ENCODE measurements around the gene CSNK1G2. TPM values are rescaled to one million over a fixed set of nuclear protein-coding genes. Genes with fewer than 3 reads are reported as not detected.

The CSNK1G2 gene
- polyA plus RNA-seq, 2 of the 4 experiments (the other 2 are of a cell fraction): 15.5 to 42.0 TPM

GRCh38 chr19:1977120-1977519, 36.1 kb downstream of the CSNK1G2 start (continued):
- TF ChIP-seq TP53 (CRISPR knock-in tag; IDR thresholded peaks at IDR 0.05): no peak
- no peak for TF ChIP-seq ELK1 (IDR thresholded peaks at IDR 0.05; ENCODE audit: low read depth, low read length)
- TF ChIP-seq, protein P1, sequence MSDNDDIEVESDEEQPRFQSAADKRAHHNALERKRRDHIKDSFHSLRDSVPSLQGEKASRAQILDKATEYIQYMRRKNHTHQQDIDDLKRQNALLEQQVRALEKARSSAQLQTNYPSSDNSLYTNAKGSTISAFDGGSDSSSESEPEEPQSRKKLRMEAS (IDR thresholded peaks at IDR 0.05): no peak
- no peak for TF ChIP-seq CEBPB (IDR thresholded peaks at IDR 0.05)
- TF ChIP-seq, protein P2, sequence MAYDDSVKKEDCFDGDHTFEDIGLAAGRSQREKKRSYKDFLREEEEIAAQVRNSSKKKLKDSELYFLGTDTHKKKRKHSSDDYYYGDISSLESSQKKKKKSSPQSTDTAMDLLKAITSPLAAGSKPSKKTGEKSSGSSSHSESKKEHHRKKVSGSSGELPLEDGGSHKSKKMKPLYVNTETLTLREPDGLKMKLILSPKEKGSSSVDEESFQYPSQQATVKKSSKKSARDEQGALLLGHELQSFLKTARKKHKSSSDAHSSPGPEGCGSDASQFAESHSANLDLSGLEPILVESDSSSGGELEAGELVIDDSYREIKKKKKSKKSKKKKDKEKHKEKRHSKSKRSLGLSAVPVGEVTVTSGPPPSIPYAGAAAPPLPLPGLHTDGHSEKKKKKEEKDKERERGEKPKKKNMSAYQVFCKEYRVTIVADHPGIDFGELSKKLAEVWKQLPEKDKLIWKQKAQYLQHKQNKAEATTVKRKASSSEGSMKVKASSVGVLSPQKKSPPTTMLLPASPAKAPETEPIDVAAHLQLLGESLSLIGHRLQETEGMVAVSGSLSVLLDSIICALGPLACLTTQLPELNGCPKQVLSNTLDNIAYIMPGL (CRISPR knock-in tag; IDR thresholded peaks at IDR 0.05; ENCODE audit: borderline replicate concordance): no peak
- TF ChIP-seq, protein P3, sequence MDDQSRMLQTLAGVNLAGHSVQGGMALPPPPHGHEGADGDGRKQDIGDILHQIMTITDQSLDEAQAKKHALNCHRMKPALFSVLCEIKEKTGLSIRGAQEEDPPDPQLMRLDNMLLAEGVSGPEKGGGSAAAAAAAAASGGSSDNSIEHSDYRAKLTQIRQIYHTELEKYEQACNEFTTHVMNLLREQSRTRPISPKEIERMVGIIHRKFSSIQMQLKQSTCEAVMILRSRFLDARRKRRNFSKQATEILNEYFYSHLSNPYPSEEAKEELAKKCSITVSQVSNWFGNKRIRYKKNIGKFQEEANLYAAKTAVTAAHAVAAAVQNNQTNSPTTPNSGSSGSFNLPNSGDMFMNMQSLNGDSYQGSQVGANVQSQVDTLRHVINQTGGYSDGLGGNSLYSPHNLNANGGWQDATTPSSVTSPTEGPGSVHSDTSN (IDR thresholded peaks at IDR 0.05): no peak
- no peak for TF ChIP-seq USF2 (IDR thresholded peaks at IDR 0.05)
- TF ChIP-seq CHD4 (IDR thresholded peaks at IDR 0.05; ENCODE audit: borderline replicate concordance): no peak

DNA sequence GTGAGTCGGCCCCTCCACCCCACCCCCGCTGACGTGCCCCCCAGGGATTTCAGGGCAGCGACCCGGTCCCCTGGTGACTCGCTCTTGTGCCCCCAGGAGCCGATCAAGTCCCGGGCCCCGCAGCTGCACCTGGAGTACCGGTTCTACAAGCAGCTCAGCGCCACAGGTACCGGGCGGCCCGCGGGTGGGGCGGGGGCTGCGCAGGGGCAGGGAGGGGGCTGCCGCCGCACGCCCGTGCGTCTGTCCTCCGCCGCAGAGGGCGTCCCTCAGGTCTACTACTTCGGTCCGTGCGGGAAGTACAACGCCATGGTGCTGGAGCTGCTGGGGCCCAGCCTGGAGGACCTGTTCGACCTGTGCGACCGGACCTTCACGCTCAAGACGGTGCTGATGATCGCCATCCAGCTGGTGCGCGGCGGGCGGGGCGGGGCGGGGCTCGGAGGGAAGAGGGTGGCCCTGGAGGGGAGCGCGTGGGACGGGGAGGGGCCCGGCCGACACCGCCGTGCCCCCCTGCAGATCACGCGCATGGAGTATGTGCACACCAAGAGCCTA, 37.4 kb downstream of the CSNK1G2 start:
- WGBS (ENCODE audit: missing lambda C conversion rate): 96% methylated on average over 10 of the region's 51 CpGs
- no peak for TF ChIP-seq BHLHE40 (IDR thresholded peaks at IDR 0.05; ENCODE audit: low read depth, low read length)
- TF ChIP-seq MAFK (IDR thresholded peaks at IDR 0.05; ENCODE audit: partially characterized antibody): no peak
- no peak for TF ChIP-seq JUNB (IDR thresholded peaks at IDR 0.05)
- TF ChIP-seq RNF2 (IDR thresholded peaks at IDR 0.05; ENCODE audit: borderline replicate concordance, low read depth): no peak
- TF ChIP-seq ZFP36 (IDR thresholded peaks at IDR 0.05; ENCODE audit: borderline replicate concordance, partially characterized antibody): no peak
- no peak for TF ChIP-seq TP53 (CRISPR knock-in tag; IDR thresholded peaks at IDR 0.05)
- no peak for TF ChIP-seq FOSL2 (IDR thresholded peaks at IDR 0.05)
- TF ChIP-seq FOSL2 (CRISPR knock-in tag; IDR thresholded peaks at IDR 0.05): no peak
- no peak for TF ChIP-seq MAZ (IDR thresholded peaks at IDR 0.05; ENCODE audit: borderline replicate concordance, low read depth, low read length)
- no peak for TF ChIP-seq SMC3 (IDR thresholded peaks at IDR 0.05)
- TF ChIP-seq HOXB13 (CRISPR knock-in tag; IDR thresholded peaks at IDR 0.05; ENCODE audit: low read depth): no peak
- TF ChIP-seq EHMT2 (IDR thresholded peaks at IDR 0.05; ENCODE audit: low read depth): no peak
- TF ChIP-seq NR3C1 (IDR thresholded peaks at IDR 0.05): no peak
- no peak for TF ChIP-seq FOXS1 (CRISPR knock-in tag; IDR thresholded peaks at IDR 0.05)
- TF ChIP-seq EHF (CRISPR knock-in tag; IDR thresholded peaks at IDR 0.05): no peak
- no peak for TF ChIP-seq RFX5 (IDR thresholded peaks at IDR 0.05)
- no peak for TF ChIP-seq GATA3 (IDR thresholded peaks at IDR 0.05; ENCODE audit: borderline replicate concordance)
- TF ChIP-seq MYC (IDR thresholded peaks at IDR 0.05; ENCODE audit: borderline replicate concordance, low read length): no peak
- TF ChIP-seq RCOR1 (IDR thresholded peaks at IDR 0.05; ENCODE audit: low read depth, low read length): no peak
- ATAC-seq: no peak
- no peak for FAIRE-seq
- ChIA-PET CTCF (no interaction called here), POLR2A (no interaction called here)
- no peaks in the 10 kb centered on the region for H3K4me1 ChIP-seq
- H3K27ac ChIP-seq: no peak overlapping the region
- H3K4me2 ChIP-seq: no peak overlapping the region
- no peaks in the 10 kb centered on the region for H3K9me3 ChIP-seq
- H3K4me3 ChIP-seq: no peak overlapping the region
- DNase-seq (ENCODE audit: low read depth in 1 of 2, low spot score in 1 of 2): no peak

All from A549 (cell line).